HL-60 (cell line): Measurements from ENCODE around the gene MELK.
"Not testable (repeated sequence)": the region's sequence is repeated elsewhere in the genome, so short reads cannot be mapped to it uniquely, and the experiment has no call there.

Experiments used
- DNase-seq, 2 experiments: peaks; one replicate each; pipeline ENCODE4 v3.0.0-alpha.2; 2010 to 2020; ENCODE audit warnings: low read depth in 1 of 2, low spot score in 1 of 2
- H3K27ac ChIP-seq: fragments of 250-450 bp; sonication (Bioruptor Pico); replicated peaks from 2 replicates; pipeline ENCODE4 v1.5.1; 2020; ENCODE audit warnings: mild to moderate bottlenecking, moderate library complexity
- H3K27me3 ChIP-seq: fragments of 250-450 bp; sonication (Bioruptor Pico); 2 replicates; pipeline ENCODE4 v1.5.1; 2021; ENCODE audit warnings: mild to moderate bottlenecking, moderate library complexity; ENCODE audit not compliant: insufficient read depth, poor library complexity, severe bottlenecking
- H3K4me3 ChIP-seq: replicated peaks from 2 replicates; pipeline ENCODE4 v1.5.1; 2011; ENCODE audit warnings: mild to moderate bottlenecking, control low read depth, low read length; ENCODE audit not compliant: insufficient read depth
- CTCF ChIP-seq: IDR thresholded peaks from one replicate; pipeline ENCODE4 v1.5.1; 2011; ENCODE audit warnings: low read length, control low read depth, inconsistent platforms; ENCODE audit not compliant: insufficient read depth
- GABPA ChIP-seq: IDR thresholded peaks from 2 replicates; pipeline ENCODE4 v1.6.1; 2012; ENCODE audit warnings: low read depth
- POLR2AphosphoS5 ChIP-seq: IDR thresholded peaks from 2 replicates; pipeline ENCODE4 v1.6.1; 2012; ENCODE audit warnings: low read depth
- REST ChIP-seq: IDR thresholded peaks from 2 replicates; pipeline ENCODE4 v1.6.1; 2012; ENCODE audit warnings: low read depth; ENCODE audit not compliant: insufficient replicate concordance
- SPI1 ChIP-seq: IDR thresholded peaks from 2 replicates; pipeline ENCODE4 v1.6.1; 2012; ENCODE audit warnings: low read depth, mild to moderate bottlenecking, borderline replicate concordance

MELK gene

GRCh38 chr9:36560771-36561170, 11.9 kb upstream of the MELK start:
- no peak overlapping the region for H3K4me3 ChIP-seq
- no peak for DNase-seq
- H3K27ac ChIP-seq, result no peak overlapping the region
- TF ChIP-seq GABPA, result no peak
- TF ChIP-seq POLR2AphosphoS5, result no peak
- no peak for TF ChIP-seq CTCF
- TF ChIP-seq SPI1, result no peak
- TF ChIP-seq REST, result no peak
- H3K27me3 ChIP-seq, result no peaks in the 10 kb centered on the region

GRCh38 chr9:36562801-36563200, 9.9 kb upstream of the MELK start:
- not testable (repeated sequence) for DNase-seq, H3K27ac ChIP-seq, H3K4me3 ChIP-seq, H3K27me3 ChIP-seq

GRCh38 chr9:36566813-36567221, 5.9 kb upstream of the MELK start:
- Histone ChIP-seq H3K4me3 (no peak overlapping the region), H3K27ac (no peak overlapping the region), H3K27me3 (no peaks in the 10 kb centered on the region)
- no peak for DNase-seq
- TF ChIP-seq GABPA (no peak), SPI1 (no peak), CTCF (no peak), REST (no peak), POLR2AphosphoS5 (no peak)

- H3K27me3 ChIP-seq, H3K27ac ChIP-seq, H3K4me3 ChIP-seq, DNase-seq: not testable (repeated sequence)
Observed at GRCh38 chr9:36568681-36569080, 4.0 kb upstream of the MELK start.

GRCh38 chr9:36571333-36571732, 1.4 kb upstream of the MELK start:
- Histone ChIP-seq H3K27ac (no peak overlapping the region), H3K27me3 (no peaks in the 10 kb centered on the region), H3K4me3 (no peak overlapping the region)
- no peak for TF ChIP-seq GABPA
- TF ChIP-seq POLR2AphosphoS5, result no peak
- TF ChIP-seq REST, result no peak
- TF ChIP-seq SPI1, result no peak
- TF ChIP-seq CTCF, result no peak
- no peak for DNase-seq

- H3K27me3 ChIP-seq, DNase-seq, H3K27ac ChIP-seq: not testable (repeated sequence)
- H3K4me3 ChIP-seq, result peak overlapping the region; percentile 100
Observed at GRCh38 chr9:36574045-36574444, 1.4 kb downstream of the MELK start.
